ENCODE measurements around the gene ADAM12. TPM values are rescaled to one million over a fixed set of nuclear protein-coding genes. Genes with fewer than 3 reads are reported as not detected.

The ADAM12 gene
- total and polyA plus RNA-seq, 9 of the 15 experiments (the other 6 are each of a cell fraction or from before 2014, with no cell fraction given): not detected

DNA sequence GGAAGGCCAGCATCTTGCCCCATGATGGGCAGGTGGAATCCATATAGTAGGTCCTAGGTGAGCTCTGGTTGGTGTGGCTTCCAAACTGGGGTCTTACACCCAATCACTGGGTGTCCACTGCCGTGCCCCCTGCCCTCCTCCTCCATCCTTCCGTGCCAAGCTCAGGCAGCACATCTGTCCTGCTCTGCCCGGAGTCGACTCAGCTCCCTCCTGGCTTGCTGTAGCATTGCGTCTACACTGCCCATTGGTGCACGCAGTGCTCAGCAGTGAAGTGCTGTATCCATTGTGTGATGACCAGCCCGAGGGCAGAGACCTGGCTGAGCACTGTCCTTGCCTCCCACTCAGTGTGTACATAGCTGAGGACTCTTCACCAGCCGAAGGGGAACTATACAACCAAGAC is 148.4 kb downstream of the ADAM12 start:
- ChIA-PET CTCF (ENCODE audit: low intra/inter-chr PET ratio) (no interaction called here), POLR2A (interaction anchor here (0.6 kb wide), 1 partner anchor 12 kb away, joined by 3 read pairs; no protein-coding TSS in a partner anchor)
- intact Hi-C loops (cut with micrococcal nuclease) (no loop called here), in situ Hi-C loops (cut with MboI) (no loop called here)
- peaks cover 0 to 17% of the 10 kb centered on the region in 2 experiments; a peak in 2 of 5 replicates for H3K27me3 ChIP-seq (ENCODE audit: control insufficient read depth in 2 of 2, insufficient read depth in 2 of 2, low read length in 2 of 2)
- H3K9me3 ChIP-seq (replicated peaks; ENCODE audit: control insufficient read depth, insufficient read depth, low read depth, low read length): no peaks in the 10 kb centered on the region
- ATAC-seq (no peak), DNase-seq (ENCODE audit: extremely low read depth in 1 of 4, low spot score in 3 of 4) (no peak), FAIRE-seq (no peak)
- no peak overlapping the region for H2AFZ ChIP-seq (ENCODE audit: low read depth, low read length)
- no peaks in the 10 kb centered on the region for H4K20me1 ChIP-seq (replicated peaks; ENCODE audit: control insufficient read depth, insufficient read depth, low read length)
- TF ChIP-seq DMBX1 (CRISPR knock-in tag; IDR thresholded peaks at IDR 0.05; ENCODE audit: borderline replicate concordance) (no peak), BMI1 (IDR thresholded peaks at IDR 0.05; ENCODE audit: low read length) (no peak), SMARCB1 (IDR thresholded peaks at IDR 0.05; ENCODE audit: insufficient read length, low read depth) (no peak), SMAD2 (IDR thresholded peaks at IDR 0.05; ENCODE audit: low read depth, low read length) (no peak), ZNF217 (CRISPR knock-in tag; IDR thresholded peaks at IDR 0.05) (no peak), ARID2 (IDR thresholded peaks at IDR 0.05) (no peak), NEUROD1 (IDR thresholded peaks at IDR 0.05; ENCODE audit: borderline replicate concordance, low read depth, low read length, partially characterized antibody) (no peak), RREB1 (CRISPR knock-in tag; IDR thresholded peaks at IDR 0.05) (no peak), NFXL1 (CRISPR knock-in tag; IDR thresholded peaks at IDR 0.05) (no peak), ZNF175 (CRISPR knock-in tag; IDR thresholded peaks at IDR 0.05; ENCODE audit: low read depth) (no peak), ZKSCAN3 (CRISPR knock-in tag; IDR thresholded peaks at IDR 0.05) (no peak), POLR3A (IDR thresholded peaks at IDR 0.05; ENCODE audit: borderline replicate concordance, extremely low read depth, insufficient read depth, insufficient read length) (no peak)
- BruUV-seq (replicated peaks): no TSS peak
- H3K4me3 ChIP-seq: no peak overlapping the region
- H3K79me2 ChIP-seq (ENCODE audit: control insufficient read depth, insufficient read depth, low read length): no peaks in the 10 kb centered on the region
- H3K27ac ChIP-seq (ENCODE audit: extremely low read depth, low read depth, low read length): no peak overlapping the region
- H3K36me3 ChIP-seq (ENCODE audit: control insufficient read depth, insufficient read depth, low read length): no peaks in the 10 kb centered on the region
- 19% methylated on average over 6 of the region's 8 CpGs for WGBS (ENCODE audit: insufficient coverage, low coverage, missing lambda C conversion rate)
- no peaks in the 10 kb centered on the region for H3K9me1 ChIP-seq (ENCODE audit: control insufficient read depth, insufficient read depth, low read length)
- H3K9ac ChIP-seq (ENCODE audit: insufficient read depth in 1 of 2, low read depth in 2 of 2, low read length in 2 of 2): no peak overlapping the region
- H3K4me1 ChIP-seq (replicated peaks in 1 of 2; ENCODE audit: control insufficient read depth in 2 of 2, insufficient read depth in 2 of 2, low read length in 2 of 2): no peaks in the 10 kb centered on the region; a peak in 1 of 5 replicates
- no peak overlapping the region for H3K4me2 ChIP-seq (ENCODE audit: insufficient read depth, low read length)

Measured in K562 (cell line).